ENCODE measurements around the gene ZNF480. TPM values are rescaled to one million over a fixed set of nuclear protein-coding genes. Genes with fewer than 3 reads are reported as not detected.
"Not testable (repeated sequence)": the region's sequence is repeated elsewhere in the genome, so short reads cannot be mapped to it uniquely, and the experiment has no call there.

The ZNF480 gene
- total RNA-seq, 1 experiment from 2014 or later = 11.9 TPM

DNA sequence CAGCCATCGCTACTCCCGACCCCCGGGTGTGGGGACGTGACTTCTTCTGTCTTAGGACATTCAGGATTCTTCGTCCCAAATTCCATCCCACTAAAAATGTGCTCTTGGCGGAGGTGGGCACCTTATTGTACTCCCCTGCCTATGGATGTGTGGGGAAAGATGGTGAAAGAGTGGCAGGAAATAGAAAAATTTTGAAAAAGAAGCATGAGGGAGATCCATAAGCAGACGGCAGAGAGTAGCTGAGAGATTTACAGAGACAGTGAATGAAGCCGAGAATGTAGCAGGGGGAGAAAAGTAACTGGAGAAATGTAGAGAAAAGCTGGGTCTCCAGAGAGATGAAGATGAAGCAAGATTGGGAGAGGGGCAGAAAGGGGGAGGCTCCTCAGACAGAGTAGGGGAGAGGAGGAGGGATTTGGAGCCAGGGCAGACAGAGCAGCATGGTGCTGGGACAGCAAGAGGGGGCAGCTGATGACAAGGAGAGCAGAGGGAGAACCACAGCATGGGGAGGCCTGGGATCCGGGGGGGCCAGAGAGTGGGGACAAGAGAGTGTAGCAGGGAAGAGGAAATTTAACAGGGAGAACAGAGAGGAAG is 39.9 kb downstream of the ZNF480 start:
- DNase-seq (ENCODE audit: low read depth) = peak; percentile 16

DNA sequence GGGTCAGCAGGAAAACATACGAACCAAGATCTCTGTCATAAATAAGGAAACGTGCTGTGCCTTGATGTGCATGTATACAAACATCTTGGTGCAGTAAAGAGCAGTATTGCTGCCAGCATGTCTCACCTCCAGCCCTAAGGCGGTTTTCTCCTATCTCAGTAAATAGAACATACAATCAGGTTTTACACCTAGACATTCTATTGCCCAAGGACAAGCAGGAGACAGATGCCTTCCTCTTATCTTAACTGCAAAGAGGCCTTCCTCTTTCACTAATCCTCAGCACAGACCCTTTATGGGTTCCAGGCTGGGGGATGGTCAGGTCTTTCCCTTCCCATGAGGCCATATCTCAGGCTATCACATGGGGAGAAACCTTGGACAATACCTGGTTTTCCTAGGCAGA is 42.1 kb downstream of the ZNF480 start:
- not testable (repeated sequence) for DNase-seq (ENCODE audit: low read depth)

DNA sequence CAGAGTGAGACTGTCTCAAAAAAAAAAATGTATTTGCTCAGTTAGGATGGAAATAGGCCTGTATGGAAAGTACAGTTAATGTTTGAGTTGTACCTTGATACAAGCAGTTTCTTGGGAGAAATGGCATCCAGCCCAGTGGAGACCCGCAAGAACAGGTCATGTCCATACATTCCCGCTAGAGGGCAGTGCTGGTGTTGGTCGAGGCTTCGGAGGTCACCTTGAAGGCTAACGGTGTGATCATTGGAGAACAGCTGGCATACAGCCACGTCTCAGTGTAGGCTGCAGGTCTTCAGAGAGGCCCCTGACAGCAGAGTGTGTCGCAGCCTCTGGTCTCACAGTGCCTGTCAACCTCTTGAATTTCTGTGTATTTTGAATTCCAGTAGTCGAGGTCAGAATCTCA is 46.6 kb downstream of the ZNF480 start:
- peak; percentile 31 for DNase-seq (ENCODE audit: low read depth)

DNA sequence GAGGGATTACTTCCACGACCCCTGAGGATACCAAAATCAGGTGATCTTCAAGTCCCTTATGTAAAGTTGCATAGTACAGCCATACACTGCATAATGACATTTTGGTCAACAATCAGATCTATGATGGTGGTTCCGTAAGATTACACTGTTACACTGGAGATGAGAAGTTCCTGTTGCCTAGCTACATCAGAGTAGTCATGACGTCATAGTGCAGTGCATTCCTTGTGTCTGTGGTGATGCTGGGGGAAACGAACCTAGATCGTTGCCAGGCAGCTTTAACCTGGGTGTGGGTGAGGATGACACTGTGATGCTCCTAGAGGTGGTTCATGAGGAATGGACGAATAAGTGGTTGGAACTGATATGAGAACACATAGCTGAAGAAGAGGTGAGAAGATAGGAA is 48.2 kb downstream of the ZNF480 start:
- no peak for DNase-seq (ENCODE audit: low read depth)

DNA sequence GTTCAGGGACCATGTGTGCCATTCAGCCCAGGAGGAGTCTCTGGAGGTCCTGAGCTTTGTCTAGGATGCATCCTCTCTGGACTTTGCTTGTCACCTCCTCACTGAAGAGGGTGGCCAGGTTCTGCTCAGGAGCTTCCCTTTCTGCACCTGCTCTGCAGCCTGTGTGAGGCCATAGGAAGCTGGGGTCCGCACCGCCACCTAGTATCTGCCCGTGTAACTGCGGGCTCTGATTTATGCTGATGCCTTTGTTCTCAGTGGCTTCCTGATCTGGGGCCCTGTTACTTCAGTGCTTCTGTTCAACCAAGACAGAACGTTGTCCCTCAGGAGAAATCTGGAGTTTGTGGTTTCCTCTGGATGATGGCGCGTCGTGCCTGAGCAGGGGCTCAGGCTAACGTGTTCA is 54.5 kb downstream of the ZNF480 start:
- DNase-seq (ENCODE audit: low read depth) = no peak

DNA sequence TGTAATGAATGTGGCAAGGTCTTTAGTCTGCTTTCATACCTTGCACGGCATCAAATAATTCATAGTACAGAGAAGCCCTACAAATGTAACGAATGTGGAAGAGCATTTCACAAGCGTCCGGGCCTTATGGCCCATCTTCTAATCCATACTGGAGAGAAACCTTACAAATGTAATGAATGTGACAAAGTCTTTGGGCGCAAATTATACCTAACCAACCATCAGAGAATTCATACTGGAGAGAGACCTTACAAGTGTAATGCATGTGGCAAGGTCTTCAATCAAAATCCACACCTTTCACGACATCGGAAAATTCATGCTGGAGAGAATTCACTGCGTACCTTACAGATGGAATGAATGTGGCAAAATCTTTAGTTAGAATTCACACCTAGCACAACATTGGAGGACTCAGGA is 69.5 kb downstream of the ZNF480 start:
- no peak for DNase-seq (ENCODE audit: low read depth)

DNA sequence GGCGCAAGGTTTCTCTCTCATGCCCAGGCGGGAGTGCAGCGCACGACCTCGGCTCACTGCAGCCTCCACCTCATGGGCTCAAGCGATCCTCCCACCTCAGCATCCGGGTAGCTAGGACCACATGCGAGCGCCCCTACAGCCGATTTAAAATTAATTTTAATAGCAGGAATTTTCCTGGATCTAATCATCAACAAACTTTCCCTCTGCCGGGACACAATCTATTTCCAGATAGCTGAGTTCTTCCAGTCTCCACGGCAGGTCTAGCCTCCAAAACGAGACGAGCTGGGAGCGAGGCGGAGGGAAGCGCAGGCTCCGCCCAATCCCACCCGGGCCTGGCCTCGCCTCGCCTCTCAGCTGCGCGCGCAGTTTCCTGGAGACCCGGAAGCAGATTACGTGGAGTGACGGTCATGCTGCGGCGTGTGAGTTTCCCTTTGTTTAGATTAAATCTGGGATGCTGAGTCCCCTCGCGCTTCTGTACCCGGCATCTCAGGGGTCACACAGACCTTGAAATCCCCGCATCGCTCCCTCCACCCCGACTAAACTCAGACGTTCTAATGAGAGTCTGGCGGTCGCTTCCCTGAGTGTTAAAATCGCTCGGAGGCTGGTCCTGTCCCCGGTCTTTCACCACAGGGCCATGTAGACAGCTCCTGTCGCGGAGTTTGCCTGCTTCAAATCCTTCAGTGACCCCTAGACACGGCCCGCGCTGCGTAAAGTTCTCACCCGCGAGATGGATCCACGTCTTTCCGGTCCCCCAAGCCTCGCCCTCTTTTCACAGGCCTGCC is 72.8 kb downstream of the ZNF480 start, which contains the start of gene ZNF880:
Gene ZNF880, plus strand, starts transcription at position 365 of the 782 bp plus-strand sequence. Its CDS starts 43 bp downstream, at position 408.
- DNase-seq (ENCODE audit: low read depth) = peak; percentile 86

GRCh38 chr19:52370341-52370710 is 73.4 kb downstream of the ZNF480 start:
- no peak for DNase-seq (ENCODE audit: low read depth)

Other genes with a start within 250 kb of the ZNF480 start
- gene ZNF432, start 248.3 kb upstream of the ZNF480 start, total RNA-seq (2014; rRNA removed) = 7.8 and 10.1 TPM in 2 replicates
- gene ZNF841, start 201.4 kb upstream of the ZNF480 start, total RNA-seq (2014; rRNA removed) = 12.5 and 25.0 TPM in 2 replicates
- gene ZNF616, start 157.2 kb upstream of the ZNF480 start, total RNA-seq (2014; rRNA removed) = 8.7 and 10.7 TPM in 2 replicates
- gene ZNF836, start 125.5 kb upstream of the ZNF480 start, total RNA-seq (2014; rRNA removed) = 6.3 and 8.4 TPM in 2 replicates
- 284 and 301 TPM in 2 replicates for gene PPP2R1A, start 107.1 kb upstream of the ZNF480 start, total RNA-seq (2014; rRNA removed)
- gene ZNF766, start 27.6 kb upstream of the ZNF480 start, total RNA-seq (2014; rRNA removed) = 11.0 and 11.9 TPM in 2 replicates
- 1.8 and 2.4 TPM in 2 replicates for gene ZNF610, start 39.1 kb downstream of the ZNF480 start, total RNA-seq (2014; rRNA removed)
- gene ZNF880, start 72.8 kb downstream of the ZNF480 start, total RNA-seq (2014; rRNA removed) = 19.3 and 23.7 TPM in 2 replicates
- 13.9 and 14.7 TPM in 2 replicates for gene ZNF528, start 100.7 kb downstream of the ZNF480 start, total RNA-seq (2014; rRNA removed)
- gene ZNF534, start 132.0 kb downstream of the ZNF480 start, total RNA-seq (2014; rRNA removed) = not detected in 2 replicates
- gene ZNF578, start 156.4 kb downstream of the ZNF480 start, total RNA-seq (2014; rRNA removed) = 2.0 and 5.6 TPM in 2 replicates
- gene ZNF808, start 230.5 kb downstream of the ZNF480 start, total RNA-seq (2014; rRNA removed) = 14.7 and 16.1 TPM in 2 replicates